ENCODE data around the gene UST. TPM values are rescaled to one million over a fixed set of nuclear protein-coding genes. Genes with fewer than 3 reads are reported as not detected.
A peak's percentile ranks its signal among the peaks of the same experiment; 100 is the strongest.

UST gene
- total and polyA plus RNA-seq, 9 of the 15 experiments (the other 6 are each of a cell fraction or from before 2014, with no cell fraction given) = 0.04 to 0.10 TPM; not detected in 7

DNA sequence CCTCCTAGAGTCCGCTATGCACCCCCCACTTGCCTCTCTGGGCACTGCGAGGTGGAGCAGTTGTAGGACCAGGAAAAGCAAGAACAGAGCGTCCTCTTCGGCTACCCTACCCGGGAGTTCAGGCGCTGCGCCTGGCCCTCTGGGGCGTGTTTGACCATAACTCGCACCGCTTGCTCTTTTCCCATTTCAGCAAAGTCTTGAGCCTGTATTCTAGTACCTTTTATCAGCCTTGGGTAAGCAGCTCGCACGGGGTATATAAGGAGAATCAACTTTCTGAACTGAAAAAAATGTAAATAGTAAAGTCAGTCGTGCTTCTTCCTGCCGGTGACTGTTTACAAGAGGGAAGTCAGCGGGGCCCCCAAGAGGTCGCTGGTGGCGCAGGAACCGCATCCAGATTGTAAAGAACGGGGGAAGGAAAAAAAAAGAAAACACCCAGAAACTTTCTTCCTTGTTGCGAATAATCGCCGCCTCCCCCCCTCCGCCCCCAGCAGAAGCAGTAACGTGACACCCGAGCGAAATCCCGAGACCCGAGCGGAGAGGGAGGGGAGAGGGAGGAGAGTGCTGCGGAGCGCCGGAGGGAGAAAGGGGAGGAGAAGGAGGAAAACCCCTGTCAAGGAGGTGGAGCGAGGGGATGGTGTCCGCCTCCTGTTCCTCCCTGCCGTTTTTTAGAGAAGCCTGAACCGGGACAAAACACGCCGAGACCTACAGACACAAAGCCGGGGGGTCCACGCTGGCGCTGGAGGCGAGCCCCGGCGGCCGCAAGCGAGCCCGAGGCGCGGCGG, at the start of gene UST (continued):
- TF ChIP-seq, protein P1, sequence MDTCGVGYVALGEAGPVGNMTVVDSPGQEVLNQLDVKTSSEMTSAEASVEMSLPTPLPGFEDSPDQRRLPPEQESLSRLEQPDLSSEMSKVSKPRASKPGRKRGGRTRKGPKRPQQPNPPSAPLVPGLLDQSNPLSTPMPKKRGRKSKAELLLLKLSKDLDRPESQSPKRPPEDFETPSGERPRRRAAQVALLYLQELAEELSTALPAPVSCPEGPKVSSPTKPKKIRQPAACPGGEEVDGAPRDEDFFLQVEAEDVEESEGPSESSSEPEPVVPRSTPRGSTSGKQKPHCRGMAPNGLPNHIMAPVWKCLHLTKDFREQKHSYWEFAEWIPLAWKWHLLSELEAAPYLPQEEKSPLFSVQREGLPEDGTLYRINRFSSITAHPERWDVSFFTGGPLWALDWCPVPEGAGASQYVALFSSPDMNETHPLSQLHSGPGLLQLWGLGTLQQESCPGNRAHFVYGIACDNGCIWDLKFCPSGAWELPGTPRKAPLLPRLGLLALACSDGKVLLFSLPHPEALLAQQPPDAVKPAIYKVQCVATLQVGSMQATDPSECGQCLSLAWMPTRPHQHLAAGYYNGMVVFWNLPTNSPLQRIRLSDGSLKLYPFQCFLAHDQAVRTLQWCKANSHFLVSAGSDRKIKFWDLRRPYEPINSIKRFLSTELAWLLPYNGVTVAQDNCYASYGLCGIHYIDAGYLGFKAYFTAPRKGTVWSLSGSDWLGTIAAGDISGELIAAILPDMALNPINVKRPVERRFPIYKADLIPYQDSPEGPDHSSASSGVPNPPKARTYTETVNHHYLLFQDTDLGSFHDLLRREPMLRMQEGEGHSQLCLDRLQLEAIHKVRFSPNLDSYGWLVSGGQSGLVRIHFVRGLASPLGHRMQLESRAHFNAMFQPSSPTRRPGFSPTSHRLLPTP (IDR thresholded peaks at IDR 0.05; ENCODE audit: borderline replicate concordance, extremely low read depth, insufficient read length) = no peak
- TF ChIP-seq MYC (IDR thresholded peaks at IDR 0.05; ENCODE audit: low read depth, low read length) (no peak), MYC (CRISPR knock-in tag; IDR thresholded peaks at IDR 0.05; ENCODE audit: borderline replicate concordance, low read depth) (no peak), HMGN3 (IDR thresholded peaks at IDR 0.05; ENCODE audit: borderline replicate concordance, extremely low read depth, insufficient read length, low read depth, low read length) (no peak), SNIP1 (IDR thresholded peaks at IDR 0.05; ENCODE audit: low read depth) (peak; percentile 74)
- TF ChIP-seq, protein P2, sequence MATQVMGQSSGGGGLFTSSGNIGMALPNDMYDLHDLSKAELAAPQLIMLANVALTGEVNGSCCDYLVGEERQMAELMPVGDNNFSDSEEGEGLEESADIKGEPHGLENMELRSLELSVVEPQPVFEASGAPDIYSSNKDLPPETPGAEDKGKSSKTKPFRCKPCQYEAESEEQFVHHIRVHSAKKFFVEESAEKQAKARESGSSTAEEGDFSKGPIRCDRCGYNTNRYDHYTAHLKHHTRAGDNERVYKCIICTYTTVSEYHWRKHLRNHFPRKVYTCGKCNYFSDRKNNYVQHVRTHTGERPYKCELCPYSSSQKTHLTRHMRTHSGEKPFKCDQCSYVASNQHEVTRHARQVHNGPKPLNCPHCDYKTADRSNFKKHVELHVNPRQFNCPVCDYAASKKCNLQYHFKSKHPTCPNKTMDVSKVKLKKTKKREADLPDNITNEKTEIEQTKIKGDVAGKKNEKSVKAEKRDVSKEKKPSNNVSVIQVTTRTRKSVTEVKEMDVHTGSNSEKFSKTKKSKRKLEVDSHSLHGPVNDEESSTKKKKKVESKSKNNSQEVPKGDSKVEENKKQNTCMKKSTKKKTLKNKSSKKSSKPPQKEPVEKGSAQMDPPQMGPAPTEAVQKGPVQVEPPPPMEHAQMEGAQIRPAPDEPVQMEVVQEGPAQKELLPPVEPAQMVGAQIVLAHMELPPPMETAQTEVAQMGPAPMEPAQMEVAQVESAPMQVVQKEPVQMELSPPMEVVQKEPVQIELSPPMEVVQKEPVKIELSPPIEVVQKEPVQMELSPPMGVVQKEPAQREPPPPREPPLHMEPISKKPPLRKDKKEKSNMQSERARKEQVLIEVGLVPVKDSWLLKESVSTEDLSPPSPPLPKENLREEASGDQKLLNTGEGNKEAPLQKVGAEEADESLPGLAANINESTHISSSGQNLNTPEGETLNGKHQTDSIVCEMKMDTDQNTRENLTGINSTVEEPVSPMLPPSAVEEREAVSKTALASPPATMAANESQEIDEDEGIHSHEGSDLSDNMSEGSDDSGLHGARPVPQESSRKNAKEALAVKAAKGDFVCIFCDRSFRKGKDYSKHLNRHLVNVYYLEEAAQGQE (IDR thresholded peaks at IDR 0.05; ENCODE audit: borderline replicate concordance) = no peak
- TF ChIP-seq, protein P2 (CRISPR knock-in tag; IDR thresholded peaks at IDR 0.05; ENCODE audit: low read depth) = no peak
